Natural killer cell treated with Interleukin-12 subunit alpha and Interleukin-12 subunit beta and Interleukin-15 and Interleukin-18, amount 100 ng/mL, for 72 hours (primary cell): ENCODE measurements around the gene MAMLD1. TPM values are rescaled to one million over a fixed set of nuclear protein-coding genes. Genes with fewer than 3 reads are reported as not detected.
"Not testable (repeated sequence)": the region's sequence is repeated elsewhere in the genome, so short reads cannot be mapped to it uniquely, and the experiment has no call there.

ENCODE experiments used
- ATAC-seq, 2 donors: fragments of 150-1000 bp; cut with Tn5 transposase in 1 of 2; sonication (Bioruptor Pico), chemical (Tn5 transposase) in 1 of 2; 2 replicates each; pipeline ENCODE4 v1.10.0; 2021
- DNase-seq: peaks from one replicate; pipeline ENCODE4 v3.0.0; 2022; ENCODE audit warnings: low spot score
- H3K27ac Mint-ChIP-seq, 2 donors: 1 replicate in 1 of 2; 2 replicates in 1 of 2; pipeline ENCODE4 v1.8.0; 2022; ENCODE audit warnings: mixed read lengths in 2 of 2, mild to moderate bottlenecking in 1 of 2, moderate library complexity in 1 of 2
- H3K27me3 Mint-ChIP-seq, 2 donors: 1 replicate in 1 of 2; 2 replicates in 1 of 2; pipeline ENCODE4 v1.8.0; 2022; ENCODE audit warnings: mixed read lengths in 2 of 2
- H3K36me3 Mint-ChIP-seq: one replicate; pipeline ENCODE4 v1.8.0; 2022; ENCODE audit warnings: mixed read lengths
- H3K4me1 Mint-ChIP-seq, 2 donors: 1 replicate in 1 of 2; 2 replicates in 1 of 2; pipeline ENCODE4 v1.8.0; 2022; ENCODE audit warnings: low read depth in 2 of 2, mixed read lengths in 2 of 2, mild to moderate bottlenecking in 1 of 2
- H3K4me3 Mint-ChIP-seq: one replicate; pipeline ENCODE4 v1.8.0; 2022; ENCODE audit warnings: mixed read lengths
- H3K9me3 Mint-ChIP-seq: 2 replicates; pipeline ENCODE4 v1.8.0; 2022; ENCODE audit warnings: mixed read lengths
- total RNA-seq, 2 donors: library from RNA; stranded (reverse); gene quantifications; one replicate each; pipeline ENCODE4 v1.2.3, GENCODE V29; 2022

MAMLD1 gene
- total RNA-seq, 2 donors from 2014 or later: 2.0 to 3.5 TPM

- peaks cover 0 to 2% of the 10 kb centered on the region in 2 donors for H3K27me3 Mint-ChIP-seq
- ATAC-seq (no peak), DNase-seq (no peak)
- no peaks in the 10 kb centered on the region for H3K36me3 Mint-ChIP-seq
- H3K4me3 Mint-ChIP-seq: no peak overlapping the region
- H3K4me1 Mint-ChIP-seq: peaks cover 3 to 9% of the 10 kb centered on the region in 2 donors
- no peaks in the 10 kb centered on the region for H3K9me3 Mint-ChIP-seq
- H3K27ac Mint-ChIP-seq: no peak overlapping the region
These were observed 26.1 kb upstream of the MAMLD1 start for GRCh38 chrX:150337026-150337425.

- Mint-ChIP-seq H3K27ac (no peak overlapping the region), H3K27me3 (peaks cover 0 to 2% of the 10 kb centered on the region in 2 donors)
- no peak for ATAC-seq
These were observed 25.6 kb upstream of the MAMLD1 start for GRCh38 chrX:150337536-150337935.

GRCh38 chrX:150338615-150339014, 24.5 kb upstream of the MAMLD1 start:
- H3K4me1 Mint-ChIP-seq: no peaks in the 10 kb centered on the region
- ATAC-seq (no peak), DNase-seq (no peak)
- H3K9me3 Mint-ChIP-seq: no peaks in the 10 kb centered on the region
- no peaks in the 10 kb centered on the region for H3K27me3 Mint-ChIP-seq
- H3K27ac Mint-ChIP-seq: no peak overlapping the region
- H3K4me3 Mint-ChIP-seq: no peak overlapping the region
- H3K36me3 Mint-ChIP-seq: no peaks in the 10 kb centered on the region

More at GRCh38 chrX:150337536-150337935, 25.6 kb upstream of the MAMLD1 start:
- Mint-ChIP-seq H3K36me3 (no peaks in the 10 kb centered on the region), H3K9me3 (no peaks in the 10 kb centered on the region), H3K4me1 (peaks cover 3 to 9% of the 10 kb centered on the region in 2 donors), H3K4me3 (no peak overlapping the region)
- no peak for DNase-seq

- Mint-ChIP-seq H3K4me3 (no peak overlapping the region), H3K36me3 (no peaks in the 10 kb centered on the region), H3K9me3 (no peaks in the 10 kb centered on the region), H3K4me1 (no peaks in the 10 kb centered on the region), H3K27me3 (no peaks in the 10 kb centered on the region), H3K27ac (no peak overlapping the region)
- DNase-seq: no peak
- no peak for ATAC-seq
These were observed 23.4 kb upstream of the MAMLD1 start for GRCh38 chrX:150339736-150340135.

GRCh38 chrX:150340326-150340725, 22.8 kb upstream of the MAMLD1 start:
- H3K4me3 Mint-ChIP-seq, DNase-seq, H3K4me1 Mint-ChIP-seq, ATAC-seq, H3K27me3 Mint-ChIP-seq, H3K9me3 Mint-ChIP-seq, H3K27ac Mint-ChIP-seq, H3K36me3 Mint-ChIP-seq: not testable (repeated sequence)

GRCh38 chrX:150347471-150347870, 15.6 kb upstream of the MAMLD1 start:
- DNase-seq (no peak), ATAC-seq (no peak)
- no peaks in the 10 kb centered on the region for H3K4me1 Mint-ChIP-seq
- H3K27ac Mint-ChIP-seq: no peak overlapping the region
- H3K9me3 Mint-ChIP-seq: no peaks in the 10 kb centered on the region
- H3K27me3 Mint-ChIP-seq: peaks cover 9 to 27% of the 10 kb centered on the region in 2 donors
- H3K4me3 Mint-ChIP-seq: no peak overlapping the region
- H3K36me3 Mint-ChIP-seq: no peaks in the 10 kb centered on the region

- DNase-seq: no peak
- no peaks in the 10 kb centered on the region for H3K9me3 Mint-ChIP-seq
- peaks cover 9 to 27% of the 10 kb centered on the region in 2 donors for H3K27me3 Mint-ChIP-seq
- H3K4me1 Mint-ChIP-seq: no peaks in the 10 kb centered on the region
- no peak overlapping the region for H3K27ac Mint-ChIP-seq
- no peak for ATAC-seq
- H3K36me3 Mint-ChIP-seq: no peaks in the 10 kb centered on the region
- no peak overlapping the region for H3K4me3 Mint-ChIP-seq
These were observed 14.8 kb upstream of the MAMLD1 start for GRCh38 chrX:150348365-150348764.

GRCh38 chrX:150352114-150352513, 11.0 kb upstream of the MAMLD1 start:
- no peaks in the 10 kb centered on the region for H3K4me1 Mint-ChIP-seq
- H3K9me3 Mint-ChIP-seq: no peaks in the 10 kb centered on the region
- H3K4me3 Mint-ChIP-seq: no peak overlapping the region
- H3K27ac Mint-ChIP-seq: no peak overlapping the region
- ATAC-seq (peak in 1 of 2 donors; percentile 54), DNase-seq (no peak)
- H3K36me3 Mint-ChIP-seq: no peaks in the 10 kb centered on the region
- H3K27me3 Mint-ChIP-seq: peaks cover 9 to 26% of the 10 kb centered on the region in 2 donors

- ATAC-seq: no peak
- Mint-ChIP-seq H3K36me3 (no peaks in the 10 kb centered on the region), H3K9me3 (no peaks in the 10 kb centered on the region), H3K27ac (no peak overlapping the region), H3K27me3 (peaks cover 9 to 24% of the 10 kb centered on the region in 2 donors), H3K4me3 (no peak overlapping the region), H3K4me1 (no peaks in the 10 kb centered on the region)
- no peak for DNase-seq
These were observed 10.5 kb upstream of the MAMLD1 start for GRCh38 chrX:150352581-150352980.

GRCh38 chrX:150355913-150356312, 7.2 kb upstream of the MAMLD1 start:
- Mint-ChIP-seq H3K27me3 (peaks cover 14 to 19% of the 10 kb centered on the region in 2 donors), H3K4me3 (no peak overlapping the region), H3K27ac (no peak overlapping the region), H3K9me3 (no peaks in the 10 kb centered on the region), H3K36me3 (no peaks in the 10 kb centered on the region), H3K4me1 (peaks cover 0 to under 1% of the 10 kb centered on the region in 2 donors)
- DNase-seq (no peak), ATAC-seq (no peak)

GRCh38 chrX:150357790-150358189, 5.3 kb upstream of the MAMLD1 start:
- no peak overlapping the region for H3K4me3 Mint-ChIP-seq
- DNase-seq (no peak), ATAC-seq (no peak)
- H3K27ac Mint-ChIP-seq: no peak overlapping the region
- peaks cover 10 to 13% of the 10 kb centered on the region in 2 donors for H3K4me1 Mint-ChIP-seq
- no peaks in the 10 kb centered on the region for H3K36me3 Mint-ChIP-seq
- H3K9me3 Mint-ChIP-seq: no peaks in the 10 kb centered on the region
- peaks cover 20 to 21% of the 10 kb centered on the region in 2 donors for H3K27me3 Mint-ChIP-seq

GRCh38 chrX:150358651-150359050, 4.5 kb upstream of the MAMLD1 start:
- H3K27me3 Mint-ChIP-seq: peaks cover 20 to 21% of the 10 kb centered on the region in 2 donors
- H3K9me3 Mint-ChIP-seq: no peaks in the 10 kb centered on the region
- H3K36me3 Mint-ChIP-seq: no peaks in the 10 kb centered on the region
- H3K27ac Mint-ChIP-seq: no peak overlapping the region
- H3K4me1 Mint-ChIP-seq: peaks cover 10 to 13% of the 10 kb centered on the region in 2 donors
- no peak for DNase-seq
- no peak for ATAC-seq
- H3K4me3 Mint-ChIP-seq: no peak overlapping the region

GRCh38 chrX:150360331-150360730, 2.8 kb upstream of the MAMLD1 start:
- peak overlapping the region; percentile 15 for H3K4me3 Mint-ChIP-seq
- DNase-seq (no peak), ATAC-seq (no peak)
- H3K27me3 Mint-ChIP-seq: peaks cover 20 to 21% of the 10 kb centered on the region in 2 donors
- peak overlapping the region in 1 of 2 donors; percentile 6 for H3K27ac Mint-ChIP-seq
- H3K4me1 Mint-ChIP-seq: peaks cover 10 to 13% of the 10 kb centered on the region in 2 donors
- H3K9me3 Mint-ChIP-seq: no peaks in the 10 kb centered on the region
- H3K36me3 Mint-ChIP-seq: no peaks in the 10 kb centered on the region

- Mint-ChIP-seq H3K9me3 (no peaks in the 10 kb centered on the region), H3K36me3 (no peaks in the 10 kb centered on the region), H3K4me3 (peak overlapping the region; percentile 94), H3K4me1 (peaks cover 13 to 18% of the 10 kb centered on the region in 2 donors), H3K27me3 (peaks cover 20 to 21% of the 10 kb centered on the region in 2 donors), H3K27ac (no peak overlapping the region)
- ATAC-seq (peak in 1 of 2 donors; percentile 26), DNase-seq (peak; percentile 62)
These were observed 1.9 kb upstream of the MAMLD1 start for GRCh38 chrX:150361070-150361776.
